Naive B cell (primary cell): ENCODE measurements around the gene STPG3. TPM values are rescaled to one million over a fixed set of nuclear protein-coding genes. Genes with fewer than 3 reads are reported as not detected.
"Not testable (repeated sequence)": the region's sequence is repeated elsewhere in the genome, so short reads cannot be mapped to it uniquely, and the experiment has no call there.

ENCODE experiments used
- ATAC-seq, 2 donors: fragments of 150-1000 bp; cut with Tn5 transposase; 2 replicates each; pipeline ENCODE4 v1.10.0; 2021; ENCODE audit warnings: low read depth in 2 of 2, mild to moderate bottlenecking in 2 of 2, moderate library complexity in 2 of 2
- DNase-seq: peaks from one replicate; pipeline ENCODE4 v3.0.0; 2022
- H3K27ac Mint-ChIP-seq, 6 donors: one replicate each; pipeline ENCODE4 v1.8.0; 2020 to 2022; ENCODE audit warnings: mild to moderate bottlenecking in 6 of 6, mixed read lengths in 6 of 6, moderate library complexity in 5 of 6, inconsistent platforms in 2 of 6
- H3K27me3 Mint-ChIP-seq, 3 donors: one replicate each; pipeline ENCODE4 v1.8.0; 2021 to 2022; ENCODE audit warnings: mixed read lengths in 3 of 3, mild to moderate bottlenecking in 1 of 3
- H3K36me3 Mint-ChIP-seq, 2 donors: one replicate each; pipeline ENCODE4 v1.8.0; 2020 to 2022; ENCODE audit warnings: mixed read lengths in 2 of 2, inconsistent platforms in 1 of 2, mild to moderate bottlenecking in 1 of 2
- H3K4me1 Mint-ChIP-seq, 3 donors: one replicate each; pipeline ENCODE4 v1.8.0; 2020 to 2022; ENCODE audit warnings: mixed read lengths in 3 of 3, inconsistent platforms in 1 of 3, mild to moderate bottlenecking in 1 of 3, moderate library complexity in 1 of 3
- H3K4me3 Mint-ChIP-seq, 8 donors: one replicate each; pipeline ENCODE4 v1.8.0; 2020 to 2022; ENCODE audit warnings: mild to moderate bottlenecking in 8 of 8, mixed read lengths in 8 of 8, moderate library complexity in 8 of 8, inconsistent platforms in 2 of 8
- H3K9me3 Mint-ChIP-seq, 7 donors: one replicate each; pipeline ENCODE4 v1.8.0; 2020 to 2022; ENCODE audit warnings: mixed read lengths in 7 of 7, mild to moderate bottlenecking in 5 of 7, inconsistent platforms in 2 of 7, moderate library complexity in 1 of 7
- polyA plus RNA-seq, 6 donors: library from polyadenylated mRNA; unstranded; fragments of 300-500 nt; fragmentation: Illumina TruSeq; gene quantifications; one replicate each; pipeline ENCODE4 v1.2.3, GENCODE V29; 2021; ENCODE audit warnings: low read depth in 6 of 6

Gene STPG3
- polyA plus RNA-seq, 6 donors from 2014 or later = not detected

- H3K9me3 Mint-ChIP-seq = peaks cover 0 to 1% (median 0%) of the 10 kb centered on the region in 7 donors
- no peak overlapping the region for H3K27ac Mint-ChIP-seq
Observed at GRCh38 chr9:137232510-137232909, 18.6 kb upstream of the STPG3 start.

GRCh38 chr9:137233143-137233980, 17.7 kb upstream of the STPG3 start:
- Mint-ChIP-seq H3K36me3 (no peaks in the 10 kb centered on the region), H3K9me3 (no peaks in the 10 kb centered on the region), H3K27me3 (peaks cover 0 to 17% (median 0%) of the 10 kb centered on the region in 3 donors), H3K4me3 (no peak overlapping the region), H3K4me1 (peaks cover 11 to 17% (median 12%) of the 10 kb centered on the region in 3 donors), H3K27ac (no peak overlapping the region)
- DNase-seq (no peak), ATAC-seq (no peak)

More at GRCh38 chr9:137232510-137232909, 18.6 kb upstream of the STPG3 start:
- ATAC-seq (no peak), DNase-seq (no peak)
- Mint-ChIP-seq H3K4me3 (no peak overlapping the region), H3K36me3 (no peaks in the 10 kb centered on the region), H3K27me3 (peaks cover 0 to 21% (median 5%) of the 10 kb centered on the region in 3 donors), H3K4me1 (peaks cover 13 to 16% (median 15%) of the 10 kb centered on the region in 3 donors)

GRCh38 chr9:137234055-137234697, 16.9 kb upstream of the STPG3 start:
- H3K36me3 Mint-ChIP-seq = no peaks in the 10 kb centered on the region
- peaks cover 12 to 20% (median 16%) of the 10 kb centered on the region in 3 donors for H3K4me1 Mint-ChIP-seq
- no peak overlapping the region for H3K27ac Mint-ChIP-seq
- ATAC-seq (no peak), DNase-seq (no peak)
- H3K27me3 Mint-ChIP-seq = peaks cover 0 to 13% (median 0%) of the 10 kb centered on the region in 3 donors
- H3K4me3 Mint-ChIP-seq = peak overlapping the region in 1 of 8 donors; percentile 66
- no peaks in the 10 kb centered on the region for H3K9me3 Mint-ChIP-seq

- peak overlapping the region in 3 of 6 donors; percentile 59 to 87 (median 60) for H3K27ac Mint-ChIP-seq
- H3K27me3 Mint-ChIP-seq = peaks cover 0 to 8% (median 0%) of the 10 kb centered on the region in 3 donors
- H3K4me3 Mint-ChIP-seq = peak overlapping the region in 6 of 8 donors; percentile 13 to 79 (median 42)
- H3K9me3 Mint-ChIP-seq = no peaks in the 10 kb centered on the region
- H3K4me1 Mint-ChIP-seq = peaks cover 12 to 21% (median 20%) of the 10 kb centered on the region in 3 donors
- DNase-seq (no peak), ATAC-seq (peak in 1 of 2 donors; percentile 28)
- H3K36me3 Mint-ChIP-seq = no peaks in the 10 kb centered on the region
Observed at GRCh38 chr9:137234758-137235423, 16.2 kb upstream of the STPG3 start.

GRCh38 chr9:137235424-137236237, 15.5 kb upstream of the STPG3 start:
- Mint-ChIP-seq H3K4me1 (peaks cover 12 to 22% (median 20%) of the 10 kb centered on the region in 3 donors), H3K27me3 (peaks cover 0 to 8% (median 0%) of the 10 kb centered on the region in 3 donors), H3K36me3 (no peaks in the 10 kb centered on the region), H3K27ac (peak overlapping the region in 3 of 6 donors; percentile 59 to 87 (median 60)), H3K9me3 (no peaks in the 10 kb centered on the region), H3K4me3 (peak overlapping the region in 1 of 8 donors; percentile 66)
- DNase-seq (no peak), ATAC-seq (no peak)

- ATAC-seq = peak; percentile 32 to 35
- H3K27ac Mint-ChIP-seq = peak overlapping the region in 3 of 6 donors; percentile 21 to 87 (median 57)
- no peaks in the 10 kb centered on the region for H3K9me3 Mint-ChIP-seq
- peaks cover 0 to 6% of the 10 kb centered on the region in 2 donors for H3K36me3 Mint-ChIP-seq
- peak; percentile 91 for DNase-seq
- peaks cover 12 to 25% (median 24%) of the 10 kb centered on the region in 3 donors for H3K4me1 Mint-ChIP-seq
- H3K4me3 Mint-ChIP-seq = peak overlapping the region in 6 of 8 donors; percentile 9 to 45 (median 25)
- H3K27me3 Mint-ChIP-seq = peaks cover 0 to 8% (median 0%) of the 10 kb centered on the region in 3 donors
Observed at GRCh38 chr9:137236238-137236935, 14.7 kb upstream of the STPG3 start.

GRCh38 chr9:137236936-137237421, 14.1 kb upstream of the STPG3 start:
- Mint-ChIP-seq H3K36me3 (peaks cover 0 to 6% of the 10 kb centered on the region in 2 donors), H3K27me3 (peaks cover 0 to 8% (median 0%) of the 10 kb centered on the region in 3 donors), H3K4me1 (peaks cover 12 to 25% (median 24%) of the 10 kb centered on the region in 3 donors), H3K9me3 (no peaks in the 10 kb centered on the region), H3K4me3 (peak overlapping the region in 4 of 8 donors; percentile 23 to 45 (median 36)), H3K27ac (peak overlapping the region in 2 of 6 donors; percentile 57 to 87)
- no peak for DNase-seq
- ATAC-seq = no peak

GRCh38 chr9:137237759-137238726, 13.0 kb upstream of the STPG3 start:
- ATAC-seq (no peak), DNase-seq (no peak)
- Mint-ChIP-seq H3K27me3 (peaks cover 0 to 8% (median 0%) of the 10 kb centered on the region in 3 donors), H3K9me3 (no peaks in the 10 kb centered on the region), H3K36me3 (peaks cover 0 to 6% of the 10 kb centered on the region in 2 donors), H3K4me1 (peaks cover 23 to 34% (median 29%) of the 10 kb centered on the region in 3 donors), H3K27ac (peak overlapping the region in 5 of 6 donors; percentile 47 to 90 (median 64)), H3K4me3 (peak overlapping the region in 5 of 8 donors; percentile 42 to 90 (median 75))

GRCh38 chr9:137239541-137240200, 11.4 kb upstream of the STPG3 start:
- ATAC-seq, H3K27me3 Mint-ChIP-seq, DNase-seq, H3K36me3 Mint-ChIP-seq, H3K9me3 Mint-ChIP-seq: not testable (repeated sequence)
- peak overlapping the region; percentile 74 to 90 (median 84) for H3K4me3 Mint-ChIP-seq
- H3K4me1 Mint-ChIP-seq = peaks cover 28 to 37% (median 36%) of the 10 kb centered on the region in 3 donors
- H3K27ac Mint-ChIP-seq = peak overlapping the region in 3 of 6 donors; percentile 44 to 93 (median 68)

GRCh38 chr9:137240318-137240840, 10.7 kb upstream of the STPG3 start:
- Mint-ChIP-seq H3K9me3 (no peaks in the 10 kb centered on the region), H3K27me3 (no peaks in the 10 kb centered on the region), H3K4me1 (peaks cover 21 to 30% (median 29%) of the 10 kb centered on the region in 3 donors), H3K36me3 (peaks cover 0 to 6% of the 10 kb centered on the region in 2 donors), H3K27ac (peak overlapping the region in 2 of 6 donors; percentile 93 to 96), H3K4me3 (peak overlapping the region; percentile 74 to 90 (median 84))
- DNase-seq (peak; percentile 79), ATAC-seq (peak; percentile 27 to 28)
